ENCODE results near the gene MBD2.

DNA sequence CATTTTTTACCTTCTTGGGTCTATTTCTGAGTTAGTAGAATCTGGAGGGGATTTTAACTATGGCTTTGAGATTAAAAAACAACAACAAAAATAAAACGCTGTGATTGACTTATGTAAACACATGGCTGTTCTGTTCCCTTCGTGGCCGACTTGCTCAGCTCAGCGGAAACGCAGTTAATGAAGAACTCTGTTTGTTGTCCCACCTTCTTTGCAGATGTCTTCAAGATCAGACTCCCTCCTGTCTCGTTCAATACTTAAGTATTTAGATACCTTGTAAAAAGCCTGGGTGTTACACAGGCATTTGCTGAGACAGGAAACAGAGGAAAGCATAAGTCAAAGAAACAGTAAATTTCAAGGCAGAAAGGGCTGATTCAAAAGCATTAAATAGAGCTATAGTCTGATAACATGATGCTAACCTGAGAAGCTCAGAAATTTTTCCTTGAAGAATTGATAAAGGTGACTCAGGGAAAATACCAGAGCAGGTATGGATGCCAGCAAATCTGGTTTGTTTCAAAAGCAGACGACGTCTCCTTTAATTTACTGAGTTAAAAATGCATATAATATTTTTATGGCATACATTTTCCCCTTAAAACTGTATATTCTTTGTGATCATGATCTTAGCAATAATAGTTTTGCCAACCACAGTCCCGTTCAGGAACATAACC is 23.2 kb upstream of the MBD2 start:
- no peak for TF ChIP-seq POLR2A (IDR thresholded peaks at IDR 0.05)
- TF ChIP-seq, protein P1, sequence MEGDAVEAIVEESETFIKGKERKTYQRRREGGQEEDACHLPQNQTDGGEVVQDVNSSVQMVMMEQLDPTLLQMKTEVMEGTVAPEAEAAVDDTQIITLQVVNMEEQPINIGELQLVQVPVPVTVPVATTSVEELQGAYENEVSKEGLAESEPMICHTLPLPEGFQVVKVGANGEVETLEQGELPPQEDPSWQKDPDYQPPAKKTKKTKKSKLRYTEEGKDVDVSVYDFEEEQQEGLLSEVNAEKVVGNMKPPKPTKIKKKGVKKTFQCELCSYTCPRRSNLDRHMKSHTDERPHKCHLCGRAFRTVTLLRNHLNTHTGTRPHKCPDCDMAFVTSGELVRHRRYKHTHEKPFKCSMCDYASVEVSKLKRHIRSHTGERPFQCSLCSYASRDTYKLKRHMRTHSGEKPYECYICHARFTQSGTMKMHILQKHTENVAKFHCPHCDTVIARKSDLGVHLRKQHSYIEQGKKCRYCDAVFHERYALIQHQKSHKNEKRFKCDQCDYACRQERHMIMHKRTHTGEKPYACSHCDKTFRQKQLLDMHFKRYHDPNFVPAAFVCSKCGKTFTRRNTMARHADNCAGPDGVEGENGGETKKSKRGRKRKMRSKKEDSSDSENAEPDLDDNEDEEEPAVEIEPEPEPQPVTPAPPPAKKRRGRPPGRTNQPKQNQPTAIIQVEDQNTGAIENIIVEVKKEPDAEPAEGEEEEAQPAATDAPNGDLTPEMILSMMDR (IDR thresholded peaks at IDR 0.05): no peak
